ENCODE results near the gene BPIFB3.

The BPIFB3 gene

GRCh38 chr20:33053291-33054106, at the start of gene BPIFB3:
Gene BPIFB3 (plus strand): TSS chr20:33053903. CDS start chr20:33055436, 1,533 bp downstream.
- no peak within 1 kb of the TSS for H3K4me3 ChIP-seq (ENCODE audit: low read length)
- no peak for TF ChIP-seq ZNF274 (IDR thresholded peaks at IDR 0.05; ENCODE audit: low read depth, low read length)

DNA sequence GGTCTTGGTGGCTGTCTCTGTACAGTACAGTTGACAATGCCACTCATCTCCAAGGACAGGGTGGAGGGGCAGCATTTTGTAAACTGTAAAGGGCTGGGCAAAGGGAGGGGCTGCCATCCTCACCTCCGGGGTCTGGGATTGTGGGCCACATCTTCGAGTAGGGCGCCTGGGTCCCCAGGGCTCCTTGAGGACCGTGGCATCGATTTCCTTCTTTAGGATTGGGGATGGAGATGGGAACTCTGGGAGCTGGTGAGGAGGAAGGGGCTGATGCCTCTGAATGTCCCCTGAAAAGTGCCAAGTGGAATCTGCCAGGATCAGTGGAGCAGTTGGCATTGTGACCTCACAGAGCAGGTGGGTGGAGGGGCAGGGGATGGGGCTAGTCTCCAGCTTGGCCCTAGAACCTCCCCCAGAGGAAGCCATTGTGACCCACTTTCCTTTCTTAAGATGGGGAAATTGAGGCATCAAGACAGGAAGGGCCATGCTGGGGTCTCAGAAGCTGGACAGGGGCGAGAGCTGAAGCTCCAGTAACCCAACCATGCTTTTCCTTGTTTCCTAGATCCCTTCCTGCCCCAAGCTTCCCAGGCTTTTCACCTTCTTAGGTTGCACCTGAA, 49.5 kb upstream of the BPIFB3 start, which contains the start of gene SUN5:
SUN5 (minus strand) TSS at position 293 of the 611 bp plus-strand sequence; CDS start at position 200, 93 bp downstream.
- TF ChIP-seq ZNF274 (IDR thresholded peaks at IDR 0.05; ENCODE audit: low read depth, low read length) = no peak
- no peak within 1 kb of the TSS for H3K4me3 ChIP-seq (ENCODE audit: low read length)

GRCh38 chr20:33005132-33005566, 48.6 kb upstream of the BPIFB3 start:
- TF ChIP-seq ZNF274 (IDR thresholded peaks at IDR 0.05; ENCODE audit: low read depth, low read length) = no peak
- H3K4me3 ChIP-seq (ENCODE audit: low read length) = no peak overlapping the region

GRCh38 chr20:33005908-33006775, 47.6 kb upstream of the BPIFB3 start:
- no peak overlapping the region for H3K4me3 ChIP-seq (ENCODE audit: low read length)
- TF ChIP-seq ZNF274 (IDR thresholded peaks at IDR 0.05; ENCODE audit: low read depth, low read length) = no peak

GRCh38 chr20:33006776-33007375, 46.8 kb upstream of the BPIFB3 start:
- H3K4me3 ChIP-seq (ENCODE audit: low read length) = no peak overlapping the region
- TF ChIP-seq ZNF274 (IDR thresholded peaks at IDR 0.05; ENCODE audit: low read depth, low read length) = no peak

DNA sequence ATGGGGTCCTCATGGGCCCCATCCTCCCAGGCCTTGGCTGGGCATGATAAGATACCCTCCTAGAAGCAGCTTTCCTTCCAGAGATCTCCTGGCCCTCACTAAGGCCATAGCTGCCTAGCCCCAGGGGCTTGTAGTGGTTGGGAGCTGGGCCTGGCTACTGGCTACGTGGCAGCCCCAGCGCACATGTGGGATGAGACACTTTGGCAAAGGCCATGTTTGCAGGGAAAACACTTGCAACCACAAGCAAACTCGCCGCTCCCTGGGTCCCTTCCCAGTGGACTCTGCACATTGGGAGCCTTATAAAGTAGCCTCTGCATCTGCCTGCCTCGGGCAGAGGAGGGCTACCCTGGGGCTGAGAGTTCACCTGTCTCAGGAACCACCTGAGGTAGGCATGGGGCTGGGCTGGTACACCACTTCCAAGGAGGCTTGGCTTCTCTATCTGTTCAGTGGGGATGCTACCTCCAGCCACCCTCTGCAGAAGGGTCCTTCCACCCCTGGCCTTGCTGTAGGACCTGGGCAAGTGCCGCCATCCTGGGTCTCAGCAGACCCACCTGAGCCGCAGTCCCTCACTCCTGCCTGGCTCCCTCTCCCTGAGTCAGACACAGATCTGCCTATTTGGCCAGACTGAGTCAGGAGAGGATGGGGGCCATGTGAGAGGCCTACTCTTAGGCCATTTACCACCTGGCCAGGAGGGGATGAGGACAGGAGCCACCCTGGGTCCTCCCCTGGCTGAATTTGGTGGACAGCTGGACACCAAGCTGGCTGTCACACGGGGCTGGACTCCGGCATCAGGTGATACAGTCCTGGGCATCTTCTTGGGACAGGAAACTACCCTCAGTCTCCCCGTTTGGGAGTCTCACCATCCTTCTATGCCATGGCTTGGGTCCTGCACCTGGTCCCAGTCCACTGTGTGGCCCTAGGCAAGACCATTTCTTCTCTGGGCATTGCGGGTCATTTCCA, 46.0 kb upstream of the BPIFB3 start, which contains the start of gene BPIFB2:
BPIFB2 (plus strand) TSS at position 329 of the 960 bp plus-strand sequence. CDS start 871 bp downstream, outside the sequence.
- H3K4me3 ChIP-seq (ENCODE audit: low read length) = no peak within 1 kb of the TSS
- TF ChIP-seq ZNF274 (IDR thresholded peaks at IDR 0.05; ENCODE audit: low read depth, low read length) = no peak

- H3K4me3 ChIP-seq (ENCODE audit: low read length) = no peak overlapping the region
- TF ChIP-seq ZNF274 (IDR thresholded peaks at IDR 0.05; ENCODE audit: low read depth, low read length) = no peak
Measured at GRCh38 chr20:33008336-33009213, 45.1 kb upstream of the BPIFB3 start.

DNA sequence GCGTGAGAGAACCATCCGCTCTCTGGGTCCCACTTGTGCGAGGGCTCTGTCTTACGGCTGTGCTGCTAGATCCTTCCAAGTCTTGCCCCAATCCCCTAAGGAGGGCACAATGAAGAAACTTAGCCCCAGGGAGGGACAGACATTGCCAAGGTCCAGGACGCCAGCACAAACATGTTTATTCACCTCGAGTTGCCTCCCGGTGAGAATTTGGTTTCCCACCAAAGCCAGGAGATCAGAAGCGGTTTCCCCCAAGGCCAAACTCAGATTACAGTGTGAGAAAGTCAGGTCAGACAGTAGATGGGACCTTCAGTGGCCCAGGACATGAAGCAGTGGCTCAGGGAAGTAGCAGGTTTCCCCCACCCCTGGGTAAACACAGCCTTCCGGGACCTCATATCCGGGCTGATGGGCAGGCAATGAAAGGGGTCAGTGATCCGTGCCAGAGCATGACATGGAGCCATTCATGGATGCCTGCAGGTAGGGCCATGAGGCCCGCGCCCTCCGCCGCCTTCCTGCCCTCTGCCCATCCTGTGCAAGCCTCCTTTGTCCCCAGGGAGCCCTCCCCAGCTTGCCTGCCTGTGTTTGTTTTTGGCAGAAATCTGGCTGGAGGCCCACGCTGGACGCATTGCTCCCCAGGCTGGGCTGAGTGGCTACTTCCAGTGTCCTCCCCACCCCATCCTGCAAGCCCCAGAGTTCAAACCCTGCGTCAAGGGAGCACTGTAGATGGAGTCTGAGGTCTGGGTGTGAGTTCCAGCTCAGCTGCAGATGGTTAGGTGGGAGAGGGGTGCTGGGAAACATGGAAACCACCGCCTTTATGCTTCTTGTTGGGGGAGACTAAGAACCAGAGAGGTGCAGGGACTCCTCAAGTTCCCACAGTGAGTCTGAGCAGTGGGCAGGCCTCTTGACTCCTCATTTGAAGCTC, 44.2 kb upstream of the BPIFB3 start:
- TF ChIP-seq ZNF274 (IDR thresholded peaks at IDR 0.05; ENCODE audit: low read depth, low read length) = no peak
- no peak overlapping the region for H3K4me3 ChIP-seq (ENCODE audit: low read length)

DNA sequence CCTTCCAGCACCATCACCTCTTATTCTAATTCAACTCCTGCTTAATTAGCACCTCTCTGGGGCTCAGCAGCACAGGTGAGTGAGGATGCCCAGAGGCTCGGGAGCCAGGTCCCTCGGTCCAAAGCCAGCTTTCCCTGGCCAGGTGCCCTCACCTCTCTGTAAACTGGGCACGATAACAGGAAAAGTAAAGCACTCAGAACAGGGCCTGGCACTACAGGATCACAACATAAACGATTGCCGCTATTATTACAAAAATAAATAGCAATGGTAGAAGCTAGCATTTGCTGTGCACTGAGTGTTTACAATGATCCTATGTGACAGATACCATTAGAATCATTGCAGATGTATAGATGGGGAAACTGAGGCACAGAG, 43.6 kb upstream of the BPIFB3 start:
- no peak overlapping the region for H3K4me3 ChIP-seq (ENCODE audit: low read length)
- TF ChIP-seq ZNF274 (IDR thresholded peaks at IDR 0.05; ENCODE audit: low read depth, low read length) = no peak

GRCh38 chr20:33010674-33011449, 42.8 kb upstream of the BPIFB3 start:
- no peak overlapping the region for H3K4me3 ChIP-seq (ENCODE audit: low read length)
- TF ChIP-seq ZNF274 (IDR thresholded peaks at IDR 0.05; ENCODE audit: low read depth, low read length) = no peak
